Colonic mucosa (tissue), 4 donors: Measurements from ENCODE around the gene EHMT2. TPM values are rescaled to one million over a fixed set of nuclear protein-coding genes. Genes with fewer than 3 reads are reported as not detected.

Experiments used
- DNase-seq: peaks from one replicate; pipeline ENCODE4 v3.0.0-alpha.2; 2020
- H3K27ac ChIP-seq: fragments of 200-600 bp; one replicate; pipeline ENCODE4 v1.8.0; 2021
- H3K27me3 ChIP-seq: fragments of 200-600 bp; one replicate; pipeline ENCODE4 v1.8.0; 2021
- H3K36me3 ChIP-seq: fragments of 200-600 bp; one replicate; pipeline ENCODE4 v1.8.0; 2021
- H3K4me1 ChIP-seq: fragments of 200-600 bp; one replicate; pipeline ENCODE4 v1.8.0; 2021; ENCODE audit warnings: mild to moderate bottlenecking
- H3K4me3 ChIP-seq: fragments of 200-600 bp; one replicate; pipeline ENCODE4 v1.8.0; 2021
- H3K9ac ChIP-seq, 2 donors: one replicate each; pipeline ENCODE4 v1.7.0; 2013; ENCODE audit warnings: control low read depth in 2 of 2, low read depth in 2 of 2, low read length in 2 of 2
- H3K9me3 ChIP-seq: fragments of 200-600 bp; one replicate; pipeline ENCODE4 v1.8.0; 2021
- intact Hi-C: fragments of 100-400 bp; cut with DNase I; formaldehyde crosslinking; loops from one replicate; pipeline ENCODE4 v1.14.1; 2022
- total RNA-seq, 2 donors: library from RNA; stranded (reverse); fragmentation: NEBNext Ultra II Directional in 1 of 2; extraction: Animal tissue kit (Norgen Biotek cat#: 25700) in 1 of 2; gene quantifications; one replicate each; pipeline ENCODE4 v1.2.1, GENCODE V29; 2021
- TF ChIP-seq, protein P1 (sequence below): fragments of 200-600 bp; IDR thresholded peaks from one replicate; pipeline ENCODE4 v1.8.0; 2022; ENCODE audit warnings: antibody characterized with exemption, mild to moderate bottlenecking
- donor health status: healthy.
- donor health status: DM: no; HTN: no; CAD: no.
- donor health status: DM: no; HTN: no; CAD: no.

EHMT2 gene
- total RNA-seq, 2 donors from 2014 or later: 28.4 to 52.1 TPM

DNA sequence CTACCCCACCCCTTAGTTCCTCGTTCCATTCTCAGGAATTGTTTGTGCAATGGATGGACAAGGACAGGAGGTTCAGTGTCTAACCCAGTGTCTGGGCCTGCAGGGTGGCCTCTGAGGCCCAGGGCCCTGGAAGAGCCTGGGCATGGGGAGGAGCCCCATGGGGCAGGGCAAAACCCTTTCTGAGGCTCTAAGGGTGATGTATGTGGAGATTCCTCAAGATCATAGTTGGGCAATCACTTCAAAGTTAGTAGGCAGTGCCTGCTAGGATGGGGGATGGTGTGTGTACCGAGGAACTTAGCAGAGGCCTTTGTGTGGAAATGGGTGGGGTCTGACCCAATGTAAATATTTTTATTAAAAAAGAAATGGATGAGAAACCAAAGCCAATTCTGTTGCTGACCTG is 23.3 kb upstream of the EHMT2 start:
- H3K9ac ChIP-seq: no peak overlapping the region
- no peak overlapping the region for H3K27ac ChIP-seq
- no peak for DNase-seq
- H3K36me3 ChIP-seq: no peaks in the 10 kb centered on the region
- no peak overlapping the region for H3K4me3 ChIP-seq
- no peaks in the 10 kb centered on the region for H3K4me1 ChIP-seq
- TF ChIP-seq, protein P1, sequence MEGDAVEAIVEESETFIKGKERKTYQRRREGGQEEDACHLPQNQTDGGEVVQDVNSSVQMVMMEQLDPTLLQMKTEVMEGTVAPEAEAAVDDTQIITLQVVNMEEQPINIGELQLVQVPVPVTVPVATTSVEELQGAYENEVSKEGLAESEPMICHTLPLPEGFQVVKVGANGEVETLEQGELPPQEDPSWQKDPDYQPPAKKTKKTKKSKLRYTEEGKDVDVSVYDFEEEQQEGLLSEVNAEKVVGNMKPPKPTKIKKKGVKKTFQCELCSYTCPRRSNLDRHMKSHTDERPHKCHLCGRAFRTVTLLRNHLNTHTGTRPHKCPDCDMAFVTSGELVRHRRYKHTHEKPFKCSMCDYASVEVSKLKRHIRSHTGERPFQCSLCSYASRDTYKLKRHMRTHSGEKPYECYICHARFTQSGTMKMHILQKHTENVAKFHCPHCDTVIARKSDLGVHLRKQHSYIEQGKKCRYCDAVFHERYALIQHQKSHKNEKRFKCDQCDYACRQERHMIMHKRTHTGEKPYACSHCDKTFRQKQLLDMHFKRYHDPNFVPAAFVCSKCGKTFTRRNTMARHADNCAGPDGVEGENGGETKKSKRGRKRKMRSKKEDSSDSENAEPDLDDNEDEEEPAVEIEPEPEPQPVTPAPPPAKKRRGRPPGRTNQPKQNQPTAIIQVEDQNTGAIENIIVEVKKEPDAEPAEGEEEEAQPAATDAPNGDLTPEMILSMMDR: no peak
- H3K27me3 ChIP-seq: no peaks in the 10 kb centered on the region
- intact Hi-C loops: no loop called here
- no peaks in the 10 kb centered on the region for H3K9me3 ChIP-seq

DNA sequence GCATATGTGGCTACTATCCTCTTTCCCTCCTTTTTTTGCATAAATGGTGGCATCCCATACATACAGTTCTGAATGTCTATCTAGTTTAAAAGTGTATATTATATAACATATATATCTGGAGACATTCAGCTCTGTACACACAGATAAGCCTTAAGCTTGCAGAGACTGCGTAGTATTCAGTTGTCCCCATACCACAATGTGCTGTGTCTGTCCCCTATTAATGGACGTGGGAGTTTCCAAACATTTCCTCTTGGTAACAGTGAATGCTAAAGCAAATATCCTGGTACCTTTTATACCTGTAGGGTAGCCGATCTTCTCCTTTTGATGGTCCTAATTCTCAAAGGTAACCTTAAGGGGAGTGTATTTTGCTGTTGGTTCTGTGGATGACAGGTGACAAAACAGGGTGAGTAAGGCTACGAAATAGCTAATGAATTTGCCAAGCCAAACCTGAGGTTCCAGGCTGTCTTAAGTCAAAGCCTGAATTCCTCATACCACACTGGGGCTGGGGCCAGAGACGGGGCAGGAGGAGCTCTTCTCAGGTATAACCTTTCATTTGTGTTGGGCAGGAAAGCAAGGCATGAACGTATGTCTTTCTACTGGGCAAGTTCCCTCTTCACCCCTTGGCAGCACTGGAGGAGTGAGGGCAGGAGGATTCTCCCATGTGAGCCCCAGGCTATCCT is 22.3 kb upstream of the EHMT2 start:
- H3K27me3 ChIP-seq: no peaks in the 10 kb centered on the region
- no peak for DNase-seq
- no peaks in the 10 kb centered on the region for H3K4me1 ChIP-seq
- intact Hi-C loops: no loop called here
- TF ChIP-seq, protein P1: no peak
- no peaks in the 10 kb centered on the region for H3K9me3 ChIP-seq
- H3K9ac ChIP-seq: no peak overlapping the region
- no peak overlapping the region for H3K4me3 ChIP-seq
- H3K36me3 ChIP-seq: no peaks in the 10 kb centered on the region
- H3K27ac ChIP-seq: no peak overlapping the region

DNA sequence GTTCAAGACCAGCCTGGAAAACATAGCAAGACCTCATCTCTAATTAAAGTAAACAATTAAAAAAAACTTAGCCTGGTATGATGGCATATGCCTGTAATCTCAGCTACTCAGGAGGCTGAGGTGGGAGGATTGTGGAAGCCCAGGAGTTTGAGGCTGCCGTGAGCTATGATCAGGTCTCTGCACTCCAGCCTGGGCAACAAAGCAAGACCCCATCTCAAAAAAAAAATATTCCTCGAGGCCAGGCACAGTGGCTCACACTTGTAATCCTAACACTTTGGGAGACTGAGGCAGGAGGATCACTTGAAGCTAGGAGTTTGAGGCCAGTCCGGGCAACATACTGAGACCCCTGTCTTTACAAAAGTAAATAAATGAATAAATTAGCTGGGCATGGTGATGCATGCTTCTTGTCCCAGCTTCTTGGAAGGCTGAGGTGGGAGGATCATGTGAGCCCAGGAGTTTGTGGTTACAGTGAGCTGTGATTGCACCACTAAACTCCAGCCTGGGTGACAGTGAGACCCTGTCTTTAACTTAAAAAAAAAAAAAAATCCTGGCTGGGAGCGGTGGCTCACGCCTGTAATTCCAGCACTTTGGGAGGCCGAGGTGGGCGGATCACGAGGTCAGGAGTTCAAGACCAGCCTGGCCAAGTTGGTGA is 20.7 kb upstream of the EHMT2 start:
- H3K9ac ChIP-seq: no peak overlapping the region
- no peaks in the 10 kb centered on the region for H3K4me1 ChIP-seq
- DNase-seq: no peak
- H3K9me3 ChIP-seq: no peaks in the 10 kb centered on the region
- H3K36me3 ChIP-seq: no peaks in the 10 kb centered on the region
- H3K27me3 ChIP-seq: no peaks in the 10 kb centered on the region
- TF ChIP-seq, protein P1: no peak
- intact Hi-C loops: no loop called here
- H3K27ac ChIP-seq: no peak overlapping the region
- no peak overlapping the region for H3K4me3 ChIP-seq

DNA sequence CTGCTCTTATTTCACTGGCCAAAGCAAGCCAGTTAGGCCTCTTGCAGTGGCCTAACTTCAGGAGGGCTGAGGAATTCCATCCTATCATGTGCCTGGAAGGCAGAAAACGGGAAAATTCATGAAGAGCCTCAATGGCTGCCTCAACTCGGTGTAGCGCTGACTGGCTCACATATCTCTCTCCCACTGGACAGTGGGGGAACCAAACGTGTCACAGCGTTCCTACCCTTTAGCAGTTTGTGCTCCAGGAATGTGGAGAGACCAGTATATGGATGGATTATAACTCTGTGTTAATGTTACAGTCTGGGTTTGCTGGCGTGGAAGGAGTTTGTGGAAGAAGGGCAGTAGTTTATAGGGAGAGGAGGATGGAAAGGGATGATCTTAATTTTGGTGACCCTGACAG is 18.3 kb upstream of the EHMT2 start:
- Histone ChIP-seq H3K4me1 (no peaks in the 10 kb centered on the region), H3K27me3 (no peaks in the 10 kb centered on the region), H3K4me3 (no peak overlapping the region), H3K27ac (no peak overlapping the region), H3K9ac (no peak overlapping the region), H3K9me3 (no peaks in the 10 kb centered on the region), H3K36me3 (no peaks in the 10 kb centered on the region)
- DNase-seq: no peak
- intact Hi-C loops: no loop called here
- TF ChIP-seq, protein P1: no peak

DNA sequence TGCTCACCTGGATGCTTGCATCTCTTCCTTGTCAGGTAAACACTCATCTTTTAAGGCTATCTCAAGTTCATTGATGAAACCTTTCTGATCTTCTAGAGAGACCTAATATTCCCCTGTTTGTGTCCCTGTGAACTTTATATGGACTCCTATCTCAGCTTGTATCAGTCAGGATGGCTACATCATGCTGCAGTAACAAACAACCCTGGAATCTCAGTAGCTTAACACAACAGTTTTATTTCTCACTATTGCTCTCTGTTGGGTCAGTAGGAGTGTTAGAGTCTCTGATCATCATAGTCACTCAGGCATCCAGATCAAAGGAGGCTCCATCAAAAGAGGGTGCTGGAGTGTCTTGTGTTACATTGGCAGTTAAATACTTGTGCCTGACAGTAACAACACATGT is 17.9 kb upstream of the EHMT2 start:
- H3K27me3 ChIP-seq: no peaks in the 10 kb centered on the region

More for the DNA sequence above, 17.9 kb upstream of the EHMT2 start:
- Histone ChIP-seq H3K9me3 (no peaks in the 10 kb centered on the region), H3K9ac (no peak overlapping the region), H3K4me1 (no peaks in the 10 kb centered on the region), H3K27ac (no peak overlapping the region), H3K4me3 (no peak overlapping the region), H3K36me3 (no peaks in the 10 kb centered on the region)
- TF ChIP-seq, protein P1: no peak
- no peak for DNase-seq
- intact Hi-C loops: no loop called here
